Keratinocyte (primary cell): ENCODE data around the gene GSS.

Source experiments
- EZH2 ChIP-seq: IDR thresholded peaks from one replicate; pipeline ENCODE4 v1.6.1; 2012; ENCODE audit warnings: inconsistent platforms, mild to moderate bottlenecking, low read length, moderate library complexity
- TF ChIP-seq, protein P1 (sequence below), 3 experiments: IDR thresholded peaks in 1 of 3; conservative IDR thresholded peaks in 1 of 3; optimal IDR thresholded peaks in 1 of 3; 2 replicates in 2 of 3; 3 replicates in 1 of 3; pipeline versions ENCODE3 to v1.5.1; 2011; ENCODE audit warnings: low read length in 3 of 3, mild to moderate bottlenecking in 3 of 3, moderate library complexity in 2 of 3, control low read depth in 1 of 3, inconsistent platforms in 1 of 3; ENCODE audit not compliant: insufficient read depth in 2 of 3; ENCODE audit errors: extremely low read depth in 1 of 3

DNA sequence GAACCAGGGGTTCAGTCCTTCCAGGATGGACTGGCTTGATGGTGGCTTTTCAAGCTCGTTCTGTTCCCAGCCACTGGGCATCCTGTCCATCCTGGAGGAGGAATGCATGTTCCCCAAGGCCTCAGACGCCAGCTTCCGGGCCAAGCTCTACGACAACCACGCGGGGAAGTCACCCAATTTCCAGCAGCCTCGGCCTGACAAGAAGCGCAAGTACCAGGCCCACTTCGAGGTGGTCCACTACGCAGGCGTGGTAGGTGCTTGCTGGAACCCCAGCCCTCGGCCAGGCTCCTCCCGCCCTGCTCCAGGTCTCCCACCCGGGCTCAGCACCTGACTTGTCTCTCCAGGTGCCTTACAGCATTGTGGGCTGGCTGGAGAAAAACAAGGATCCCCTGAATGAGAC lies 34.1 kb upstream of the GSS start:
- TF ChIP-seq, protein P1, sequence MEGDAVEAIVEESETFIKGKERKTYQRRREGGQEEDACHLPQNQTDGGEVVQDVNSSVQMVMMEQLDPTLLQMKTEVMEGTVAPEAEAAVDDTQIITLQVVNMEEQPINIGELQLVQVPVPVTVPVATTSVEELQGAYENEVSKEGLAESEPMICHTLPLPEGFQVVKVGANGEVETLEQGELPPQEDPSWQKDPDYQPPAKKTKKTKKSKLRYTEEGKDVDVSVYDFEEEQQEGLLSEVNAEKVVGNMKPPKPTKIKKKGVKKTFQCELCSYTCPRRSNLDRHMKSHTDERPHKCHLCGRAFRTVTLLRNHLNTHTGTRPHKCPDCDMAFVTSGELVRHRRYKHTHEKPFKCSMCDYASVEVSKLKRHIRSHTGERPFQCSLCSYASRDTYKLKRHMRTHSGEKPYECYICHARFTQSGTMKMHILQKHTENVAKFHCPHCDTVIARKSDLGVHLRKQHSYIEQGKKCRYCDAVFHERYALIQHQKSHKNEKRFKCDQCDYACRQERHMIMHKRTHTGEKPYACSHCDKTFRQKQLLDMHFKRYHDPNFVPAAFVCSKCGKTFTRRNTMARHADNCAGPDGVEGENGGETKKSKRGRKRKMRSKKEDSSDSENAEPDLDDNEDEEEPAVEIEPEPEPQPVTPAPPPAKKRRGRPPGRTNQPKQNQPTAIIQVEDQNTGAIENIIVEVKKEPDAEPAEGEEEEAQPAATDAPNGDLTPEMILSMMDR (optimal IDR thresholded peaks at IDR 0.05 in 1 of 3, IDR thresholded peaks at IDR 0.05 in 1 of 3, conservative IDR thresholded peaks at IDR 0.05 in 1 of 3; ENCODE audit: extremely low read depth in 1 of 3, insufficient read depth in 2 of 3, low read length in 3 of 3): no peak
- TF ChIP-seq EZH2: no peak
